Keratinocyte (primary cell): ENCODE measurements around the gene NPDC1. TPM values are rescaled to one million over a fixed set of nuclear protein-coding genes. Genes with fewer than 3 reads are reported as not detected.
A peak's percentile ranks its signal among the peaks of the same experiment; 100 is the strongest.

Experiments used
- DNase-seq: peaks from one replicate; pipeline ENCODE4 v3.0.0-alpha.2; 2011; ENCODE audit warnings: low read depth, missing footprints, low spot score
- FAIRE-seq: peaks from 2 replicates; lab custom pipeline; 2011; peaks lifted over from hg19 to GRCh38; lab: Jason Lieb, UNC
- H2AFZ ChIP-seq: 2 replicates; pipeline ENCODE4 v1.6.0; 2012; ENCODE audit warnings: low read length, control low read depth, inconsistent platforms; ENCODE audit not compliant: control insufficient read depth
- H3K27ac ChIP-seq: 2 replicates; pipeline ENCODE4 v1.5.1; 2011; ENCODE audit warnings: low read length; ENCODE audit not compliant: control insufficient read depth, insufficient read depth
- H3K27me3 ChIP-seq: 3 replicates; pipeline ENCODE4 v1.6.0; 2011; ENCODE audit warnings: low read length; ENCODE audit not compliant: control insufficient read depth, insufficient read depth; ENCODE audit errors: extremely low read depth
- H3K36me3 ChIP-seq, 2 experiments: 2 replicates in 1 of 2; 3 replicates in 1 of 2; pipeline ENCODE4 v1.5.1; 2011; ENCODE audit warnings: low read length in 2 of 2, mild to moderate bottlenecking in 1 of 2; ENCODE audit not compliant: control insufficient read depth in 2 of 2, insufficient read depth in 2 of 2; ENCODE audit errors: extremely low read depth in 1 of 2
- H3K4me1 ChIP-seq: 3 replicates; pipeline ENCODE4 v1.5.1; 2011; ENCODE audit warnings: low read length; ENCODE audit not compliant: control insufficient read depth, insufficient read depth; ENCODE audit errors: extremely low read depth
- H3K4me2 ChIP-seq: 3 replicates; pipeline ENCODE4 v1.6.0; 2011; ENCODE audit warnings: low read depth, low read length; ENCODE audit not compliant: control insufficient read depth, insufficient read depth; ENCODE audit errors: extremely low read depth
- H3K4me3 ChIP-seq, 3 experiments: fragments of 200-600 bp in 1 of 3; sonication (generic) in 1 of 3; 2 replicates in 2 of 3; 3 replicates in 1 of 3; pipeline ENCODE4 v1.5.1; 2011 to 2016; ENCODE audit warnings: low read length in 3 of 3, mild to moderate bottlenecking in 3 of 3, control low read depth in 2 of 3, inconsistent platforms in 1 of 3, low read depth in 1 of 3, mixed read lengths in 1 of 3, mixed run types in 1 of 3, moderate library complexity in 1 of 3; ENCODE audit not compliant: control insufficient read depth in 2 of 3, insufficient read depth in 2 of 3; ENCODE audit errors: extremely low read depth in 1 of 3
- H3K79me2 ChIP-seq: 2 replicates; pipeline ENCODE4 v1.6.0; 2012; ENCODE audit warnings: low read length; ENCODE audit not compliant: control insufficient read depth, insufficient read depth
- H3K9ac ChIP-seq: 3 replicates; pipeline ENCODE4 v1.6.0; 2011; ENCODE audit warnings: low read length; ENCODE audit not compliant: control insufficient read depth, insufficient read depth; ENCODE audit errors: extremely low read depth
- H3K9me1 ChIP-seq: 3 replicates; pipeline ENCODE4 v1.6.0; 2011; ENCODE audit warnings: low read length; ENCODE audit not compliant: control insufficient read depth, insufficient read depth; ENCODE audit errors: extremely low read depth
- H3K9me3 ChIP-seq: 2 replicates; pipeline ENCODE4 v1.5.1; 2012; ENCODE audit warnings: low read depth, low read length; ENCODE audit not compliant: control insufficient read depth
- H4K20me1 ChIP-seq: 3 replicates; pipeline ENCODE4 v1.6.0; 2011; ENCODE audit warnings: low read length; ENCODE audit not compliant: control insufficient read depth, insufficient read depth; ENCODE audit errors: extremely low read depth
- CTCF ChIP-seq, 3 experiments: IDR thresholded peaks in 1 of 3; conservative IDR thresholded peaks in 1 of 3; optimal IDR thresholded peaks in 1 of 3; 2 replicates in 2 of 3; 3 replicates in 1 of 3; pipeline versions ENCODE3 to v1.5.1; 2011; ENCODE audit warnings: low read length in 3 of 3, mild to moderate bottlenecking in 3 of 3, moderate library complexity in 2 of 3, control low read depth in 1 of 3, inconsistent platforms in 1 of 3; ENCODE audit not compliant: insufficient read depth in 2 of 3; ENCODE audit errors: extremely low read depth in 1 of 3
- EZH2 ChIP-seq: IDR thresholded peaks from one replicate; pipeline ENCODE4 v1.6.1; 2012; ENCODE audit warnings: inconsistent platforms, mild to moderate bottlenecking, low read length, moderate library complexity
- dilution Hi-C: fragments of 300-500 bp; cut with MboI; formaldehyde crosslinking; loops from one replicate; pipeline ENCODE4 v1.7.0; 2020; ENCODE audit warnings: low sequenced_read_pairs; ENCODE audit not compliant: extremely low pct_ligation_motif_present
- polyA plus RNA-seq, 5 experiments: library from polyadenylated mRNA; depleted of rRNA in 3 of 5; stranded (reverse) in 3 of 5; stranded (forward) in 1 of 5; unstranded in 1 of 5; fragments of >200 nt; gene quantifications; 1 replicate in 1 of 5; 2 replicates in 3 of 5; 3 replicates in 1 of 5; pipeline versions ENCODE4 v1.2.1 to v1.2.3, GENCODE V29; 2011 to 2012; ENCODE audit warnings: missing spikeins in 2 of 5, low read depth in 1 of 5, low replicate concordance in 1 of 5

Gene NPDC1
- polyA plus RNA-seq, 1 donor (not counting 4 experiments of a cell fraction or from before 2014, with no cell fraction given) = 9.8 TPM

DNA sequence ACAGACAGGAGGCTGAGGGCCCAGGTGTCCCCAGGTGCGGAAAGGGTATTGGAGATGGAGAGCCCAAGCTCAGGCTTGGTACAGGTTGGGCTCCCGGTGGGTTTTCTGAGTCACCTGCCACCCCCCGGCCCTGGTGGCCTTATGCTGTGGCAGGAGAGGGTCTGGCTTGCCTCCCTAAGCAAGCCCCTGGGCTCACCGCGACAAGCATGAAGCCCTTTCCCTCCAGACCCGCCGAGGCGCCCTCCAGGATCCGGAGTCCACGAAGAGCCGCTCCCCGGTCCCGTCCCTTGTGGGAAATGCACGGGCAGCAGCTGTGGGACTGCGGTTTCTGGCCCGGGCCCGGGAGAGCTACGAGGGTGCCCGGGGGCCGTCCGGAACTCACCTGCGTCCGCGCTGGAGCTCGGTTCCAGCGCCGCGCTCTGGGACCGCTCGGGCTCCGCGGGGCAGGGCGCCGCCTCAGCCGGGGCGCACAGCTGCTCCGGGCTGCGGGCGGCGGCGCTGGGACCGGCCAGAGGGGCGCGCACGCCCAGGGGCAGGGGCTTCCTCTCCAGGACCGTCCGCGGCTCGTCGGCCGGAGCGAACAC, 23.6 kb upstream of the NPDC1 start:
- H3K4me2 ChIP-seq = peak overlapping the region; percentile 70
- H4K20me1 ChIP-seq = no peaks in the 10 kb centered on the region
- no peaks in the 10 kb centered on the region for H3K27me3 ChIP-seq
- FAIRE-seq (no peak), DNase-seq (no peak)
- H3K36me3 ChIP-seq = no peaks in the 10 kb centered on the region
- no peaks in the 10 kb centered on the region for H3K9me3 ChIP-seq
- no peaks in the 10 kb centered on the region for H3K79me2 ChIP-seq
- H3K4me3 ChIP-seq = peak overlapping the region in 2 of 3 experiments; percentile 17 to 32
- H3K27ac ChIP-seq = no peak overlapping the region
- no peaks in the 10 kb centered on the region for H3K9me1 ChIP-seq
- dilution Hi-C loops = no loop called here
- H3K9ac ChIP-seq = no peak overlapping the region
- no peak overlapping the region for H2AFZ ChIP-seq
- TF ChIP-seq EZH2 (no peak), CTCF (optimal IDR thresholded peaks at IDR 0.05 in 1 of 3, IDR thresholded peaks at IDR 0.05 in 1 of 3, conservative IDR thresholded peaks at IDR 0.05 in 1 of 3; ENCODE audit: extremely low read depth in 1 of 3, insufficient read depth in 2 of 3, low read length in 3 of 3) (no peak)
- H3K4me1 ChIP-seq = peaks cover 10% of the 10 kb centered on the region

DNA sequence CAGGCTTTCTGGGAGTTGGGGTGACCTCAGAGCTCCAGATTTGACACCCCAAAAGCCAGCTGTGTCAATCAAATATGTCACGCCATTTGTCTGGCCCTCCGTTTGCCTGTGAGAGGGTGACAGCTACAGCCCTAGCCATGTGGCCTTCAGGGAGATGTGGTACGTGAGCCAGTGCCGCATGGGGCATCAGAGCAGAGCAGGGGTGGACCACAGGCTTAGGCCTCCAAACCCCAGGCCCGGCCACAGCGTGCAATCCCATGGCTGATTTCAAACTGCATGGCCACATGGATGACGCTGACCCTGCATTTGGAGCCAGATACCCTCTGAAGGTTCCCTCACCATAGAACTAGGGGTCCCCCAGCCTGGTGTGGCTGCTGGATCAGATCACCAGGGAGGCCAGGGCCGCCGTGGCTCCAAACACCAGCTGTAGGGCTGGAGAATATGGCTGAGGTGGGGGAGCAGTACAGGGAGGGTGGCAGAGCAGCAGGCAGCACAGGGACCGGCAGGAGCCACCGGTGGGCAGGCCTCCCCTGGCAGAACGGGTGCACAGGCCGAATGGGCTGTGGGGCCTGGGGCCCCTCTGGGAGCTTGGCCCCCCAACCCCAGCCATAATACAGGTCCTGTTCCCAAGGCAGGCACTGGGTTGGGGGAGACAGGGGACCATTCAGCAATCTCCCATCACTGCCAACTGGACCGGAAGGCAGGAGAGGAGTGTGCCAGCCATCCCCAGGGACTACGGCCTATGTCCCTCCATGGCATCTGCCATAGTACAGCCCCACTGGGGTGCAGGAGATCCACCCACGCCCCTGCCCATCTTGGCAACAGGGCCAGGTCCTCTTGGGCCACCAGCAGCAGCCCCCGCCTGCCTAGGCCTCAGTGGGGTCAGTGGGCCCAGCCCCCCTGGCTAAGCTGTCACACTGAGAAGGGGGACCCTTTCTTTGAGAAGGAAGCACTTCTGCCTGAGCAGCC, 22.8 kb upstream of the NPDC1 start:
- TF ChIP-seq CTCF (optimal IDR thresholded peaks at IDR 0.05 in 1 of 3, IDR thresholded peaks at IDR 0.05 in 1 of 3, conservative IDR thresholded peaks at IDR 0.05 in 1 of 3; ENCODE audit: extremely low read depth in 1 of 3, insufficient read depth in 2 of 3, low read length in 3 of 3) (no peak), EZH2 (no peak)
- Histone ChIP-seq H3K79me2 (no peaks in the 10 kb centered on the region), H3K27me3 (no peaks in the 10 kb centered on the region), H3K4me2 (peak overlapping the region; percentile 70), H3K27ac (no peak overlapping the region), H3K4me1 (peaks cover 10% of the 10 kb centered on the region), H3K36me3 (no peaks in the 10 kb centered on the region), H3K9me3 (no peaks in the 10 kb centered on the region), H3K9ac (no peak overlapping the region), H4K20me1 (no peaks in the 10 kb centered on the region), H3K4me3 (no peak overlapping the region), H3K9me1 (no peaks in the 10 kb centered on the region), H2AFZ (no peak overlapping the region)
- dilution Hi-C loops = no loop called here
- FAIRE-seq (no peak), DNase-seq (no peak)
